ENCODE measurements around the gene PCDHB15.

DNA sequence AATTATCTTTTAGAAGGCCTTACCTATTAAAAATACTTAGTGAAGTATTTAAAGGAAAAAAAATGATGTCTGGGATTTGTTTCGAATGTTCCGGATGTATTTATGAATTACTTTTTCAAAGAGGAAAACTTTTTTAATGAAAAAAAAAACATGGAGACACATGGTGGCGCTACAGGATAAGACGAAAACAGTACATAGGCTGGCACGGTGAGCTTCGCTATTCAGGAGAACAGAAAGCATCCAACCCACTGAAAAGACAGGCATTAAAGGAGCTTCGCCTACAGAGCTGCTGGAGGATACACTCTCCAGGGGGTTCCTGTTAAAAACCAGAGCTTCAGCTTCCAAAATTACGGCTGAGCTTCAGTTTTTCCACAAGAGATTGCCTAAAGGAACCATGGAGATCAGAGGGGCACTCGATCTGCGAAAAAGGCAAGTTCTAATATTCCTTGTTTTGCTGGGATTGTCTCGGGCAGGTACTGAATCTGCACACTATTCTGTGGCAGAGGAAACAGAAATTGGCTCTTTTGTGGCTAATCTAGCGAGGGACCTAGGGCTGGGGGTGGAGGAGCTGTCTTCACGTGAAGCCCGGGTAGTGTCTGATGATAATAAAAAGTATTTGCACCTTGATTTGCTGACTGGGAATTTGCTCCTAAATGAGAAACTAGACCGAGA is 21.9 kb upstream of the PCDHB15 start, which contains the start of gene PCDHB14:
- TF ChIP-seq, protein P1, sequence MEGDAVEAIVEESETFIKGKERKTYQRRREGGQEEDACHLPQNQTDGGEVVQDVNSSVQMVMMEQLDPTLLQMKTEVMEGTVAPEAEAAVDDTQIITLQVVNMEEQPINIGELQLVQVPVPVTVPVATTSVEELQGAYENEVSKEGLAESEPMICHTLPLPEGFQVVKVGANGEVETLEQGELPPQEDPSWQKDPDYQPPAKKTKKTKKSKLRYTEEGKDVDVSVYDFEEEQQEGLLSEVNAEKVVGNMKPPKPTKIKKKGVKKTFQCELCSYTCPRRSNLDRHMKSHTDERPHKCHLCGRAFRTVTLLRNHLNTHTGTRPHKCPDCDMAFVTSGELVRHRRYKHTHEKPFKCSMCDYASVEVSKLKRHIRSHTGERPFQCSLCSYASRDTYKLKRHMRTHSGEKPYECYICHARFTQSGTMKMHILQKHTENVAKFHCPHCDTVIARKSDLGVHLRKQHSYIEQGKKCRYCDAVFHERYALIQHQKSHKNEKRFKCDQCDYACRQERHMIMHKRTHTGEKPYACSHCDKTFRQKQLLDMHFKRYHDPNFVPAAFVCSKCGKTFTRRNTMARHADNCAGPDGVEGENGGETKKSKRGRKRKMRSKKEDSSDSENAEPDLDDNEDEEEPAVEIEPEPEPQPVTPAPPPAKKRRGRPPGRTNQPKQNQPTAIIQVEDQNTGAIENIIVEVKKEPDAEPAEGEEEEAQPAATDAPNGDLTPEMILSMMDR (IDR thresholded peaks at IDR 0.05) = peak in 1 of 6 experiments; percentile 6
- no peak for TF ChIP-seq POLR2A (IDR thresholded peaks at IDR 0.05)
